DOHH2 (cell line): Measurements from ENCODE around the gene SETMAR.
"Not testable (repeated sequence)": the region's sequence is repeated elsewhere in the genome, so short reads cannot be mapped to it uniquely, and the experiment has no call there.

Experiments used
- H3F3A ChIP-seq: fragments of 200-600 bp; sonication (generic), shearing (Covaris generic); 2 replicates; pipeline ENCODE4 v1.6.0; 2016; ENCODE audit warnings: antibody characterized with exemption, mild to moderate bottlenecking; ENCODE audit not compliant: control insufficient read depth, insufficient read depth
- H3K27ac ChIP-seq: fragments of 200-600 bp; sonication (generic); 2 replicates; pipeline ENCODE4 v1.5.1; 2014; ENCODE audit warnings: low read depth, mild to moderate bottlenecking, low read length, moderate library complexity
- H3K27me3 ChIP-seq: fragments of 200-600 bp; sonication (generic); 2 replicates; pipeline ENCODE4 v1.6.1; 2014; ENCODE audit warnings: mild to moderate bottlenecking, low read length, mixed read lengths; ENCODE audit not compliant: control insufficient read depth
- H3K36me3 ChIP-seq: fragments of 200-600 bp; sonication (generic); 2 replicates; pipeline ENCODE4 v1.6.1; 2014; ENCODE audit warnings: mild to moderate bottlenecking, low read length, moderate library complexity, mixed read lengths; ENCODE audit not compliant: control insufficient read depth
- H3K4me1 ChIP-seq: fragments of 200-600 bp; sonication (generic); 2 replicates; pipeline ENCODE4 v1.6.1; 2014; ENCODE audit warnings: mild to moderate bottlenecking, low read length, mixed read lengths; ENCODE audit not compliant: control insufficient read depth
- H3K4me2 ChIP-seq: fragments of 200-600 bp; sonication (generic); 2 replicates; pipeline ENCODE4 v1.6.0; 2014; ENCODE audit warnings: mild to moderate bottlenecking, low read length, moderate library complexity
- H3K4me3 ChIP-seq: fragments of 200-600 bp; sonication (generic); 2 replicates; pipeline ENCODE4 v1.5.1; 2014; ENCODE audit warnings: mild to moderate bottlenecking, low read length, mixed read lengths
- H3K79me2 ChIP-seq: fragments of 200-600 bp; sonication (generic); 2 replicates; pipeline ENCODE4 v1.6.1; 2014; ENCODE audit warnings: mild to moderate bottlenecking, low read length, mixed read lengths; ENCODE audit not compliant: control insufficient read depth
- H3K9me2 ChIP-seq: fragments of 200-600 bp; sonication (generic); replicated peaks from 2 replicates; pipeline ENCODE4 v1.6.1; 2014; ENCODE audit warnings: mild to moderate bottlenecking, low read length, mixed read lengths; ENCODE audit not compliant: control insufficient read depth
- H3K9me3 ChIP-seq: fragments of 200-600 bp; sonication (generic); 2 replicates; pipeline ENCODE4 v1.6.1; 2014; ENCODE audit warnings: antibody characterized with exemption, low read length, mixed read lengths; ENCODE audit not compliant: control insufficient read depth, insufficient read depth
- H4K20me1 ChIP-seq: fragments of 200-600 bp; sonication (generic); 2 replicates; pipeline ENCODE4 v1.6.0; 2014; ENCODE audit warnings: low read depth, mild to moderate bottlenecking, antibody characterized with exemption, low read length, moderate library complexity; ENCODE audit not compliant: control insufficient read depth, insufficient read depth
- EZH2phosphoT487 ChIP-seq: fragments of 200-600 bp; sonication (generic); IDR thresholded peaks from 2 replicates; pipeline ENCODE4 v1.6.1; 2017; ENCODE audit warnings: borderline replicate concordance, mild to moderate bottlenecking, antibody characterized with exemption, low read length, moderate library complexity, mixed read lengths
- TF ChIP-seq, protein P1 (sequence below): fragments of 200-600 bp; sonication (generic); IDR thresholded peaks from one replicate; pipeline ENCODE4 v1.5.1; 2014; ENCODE audit warnings: antibody characterized with exemption, mild to moderate bottlenecking, low read depth, low read length; ENCODE audit not compliant: poor library complexity, severe bottlenecking

Gene SETMAR

DNA sequence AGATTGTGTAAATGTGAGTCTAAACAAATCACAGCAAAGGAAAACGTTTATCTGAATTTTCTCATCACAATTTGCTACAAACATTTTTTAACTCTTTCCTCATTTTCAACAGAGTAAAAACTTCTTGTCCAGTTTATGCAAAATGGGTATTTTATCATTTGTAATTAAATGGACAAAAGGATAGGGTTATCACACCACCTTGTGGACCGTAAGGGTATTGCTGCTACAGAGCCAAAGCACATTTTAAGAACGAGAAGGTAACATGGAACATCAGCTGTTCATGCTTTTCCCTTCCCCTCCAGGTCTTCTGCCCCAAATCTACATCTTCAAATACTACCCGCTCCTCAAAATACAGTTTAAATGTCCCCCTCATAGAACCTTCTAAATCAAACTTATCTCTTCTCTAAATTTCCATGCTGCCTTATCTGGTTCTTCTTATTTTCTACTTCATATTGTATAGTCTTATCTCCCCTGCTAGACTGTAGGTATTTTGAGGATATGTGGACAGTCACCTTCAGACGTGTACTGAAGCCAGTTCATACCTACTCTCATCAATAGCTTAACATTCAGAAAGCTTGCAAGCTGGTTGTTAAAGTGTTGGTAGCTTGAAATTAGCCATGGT is 12.8 kb upstream of the SETMAR start:
- TF ChIP-seq, protein P1, sequence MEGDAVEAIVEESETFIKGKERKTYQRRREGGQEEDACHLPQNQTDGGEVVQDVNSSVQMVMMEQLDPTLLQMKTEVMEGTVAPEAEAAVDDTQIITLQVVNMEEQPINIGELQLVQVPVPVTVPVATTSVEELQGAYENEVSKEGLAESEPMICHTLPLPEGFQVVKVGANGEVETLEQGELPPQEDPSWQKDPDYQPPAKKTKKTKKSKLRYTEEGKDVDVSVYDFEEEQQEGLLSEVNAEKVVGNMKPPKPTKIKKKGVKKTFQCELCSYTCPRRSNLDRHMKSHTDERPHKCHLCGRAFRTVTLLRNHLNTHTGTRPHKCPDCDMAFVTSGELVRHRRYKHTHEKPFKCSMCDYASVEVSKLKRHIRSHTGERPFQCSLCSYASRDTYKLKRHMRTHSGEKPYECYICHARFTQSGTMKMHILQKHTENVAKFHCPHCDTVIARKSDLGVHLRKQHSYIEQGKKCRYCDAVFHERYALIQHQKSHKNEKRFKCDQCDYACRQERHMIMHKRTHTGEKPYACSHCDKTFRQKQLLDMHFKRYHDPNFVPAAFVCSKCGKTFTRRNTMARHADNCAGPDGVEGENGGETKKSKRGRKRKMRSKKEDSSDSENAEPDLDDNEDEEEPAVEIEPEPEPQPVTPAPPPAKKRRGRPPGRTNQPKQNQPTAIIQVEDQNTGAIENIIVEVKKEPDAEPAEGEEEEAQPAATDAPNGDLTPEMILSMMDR: peak; percentile 86
- TF ChIP-seq EZH2phosphoT487: no peak
- Histone ChIP-seq H3K9me3 (no peaks in the 10 kb centered on the region), H4K20me1 (no peaks in the 10 kb centered on the region), H3K27ac (no peak overlapping the region), H3K9me2 (no peaks in the 10 kb centered on the region), H3F3A (no peaks in the 10 kb centered on the region), H3K79me2 (no peaks in the 10 kb centered on the region), H3K4me3 (no peak overlapping the region), H3K27me3 (peaks cover 8% of the 10 kb centered on the region; the same call in 1 of the 2 replicates), H3K36me3 (no peaks in the 10 kb centered on the region), H3K4me1 (no peaks in the 10 kb centered on the region; the same call in 1 of the 2 replicates), H3K4me2 (no peak overlapping the region)

- no peak overlapping the region for H3K4me3 ChIP-seq
- H3K9me3 ChIP-seq: no peaks in the 10 kb centered on the region
- no peaks in the 10 kb centered on the region for H3K79me2 ChIP-seq
- H3K27me3 ChIP-seq: peaks cover 8% of the 10 kb centered on the region; the same call in 1 of the 2 replicates
- no peaks in the 10 kb centered on the region for H3K9me2 ChIP-seq
- no peak overlapping the region for H3K4me2 ChIP-seq
- H3K36me3 ChIP-seq: no peaks in the 10 kb centered on the region
- TF ChIP-seq, protein P1: no peak
- TF ChIP-seq EZH2phosphoT487: no peak
- no peaks in the 10 kb centered on the region for H4K20me1 ChIP-seq
- no peaks in the 10 kb centered on the region; the same call in 1 of the 2 replicates for H3K4me1 ChIP-seq
- no peaks in the 10 kb centered on the region for H3F3A ChIP-seq
- H3K27ac ChIP-seq: no peak overlapping the region
These were observed 10.9 kb upstream of the SETMAR start for GRCh38 chr3:4292301-4292700.

- Histone ChIP-seq H3K4me3 (no peak overlapping the region), H3K4me1 (no peaks in the 10 kb centered on the region; the same call in 1 of the 2 replicates), H3K27ac (no peak overlapping the region), H4K20me1 (no peaks in the 10 kb centered on the region), H3K79me2 (no peaks in the 10 kb centered on the region), H3K9me3 (no peaks in the 10 kb centered on the region), H3K9me2 (no peaks in the 10 kb centered on the region), H3K36me3 (no peaks in the 10 kb centered on the region), H3K27me3 (peaks cover 10% of the 10 kb centered on the region), H3K4me2 (no peak overlapping the region), H3F3A (no peaks in the 10 kb centered on the region)
- TF ChIP-seq, protein P1: no peak
- no peak for TF ChIP-seq EZH2phosphoT487
These were observed 8.4 kb upstream of the SETMAR start for GRCh38 chr3:4294616-4295327.

GRCh38 chr3:4296454-4296853 is 6.7 kb upstream of the SETMAR start:
- not testable (repeated sequence) for H3K4me1 ChIP-seq, H3K27ac ChIP-seq, H3K9me3 ChIP-seq, H4K20me1 ChIP-seq, H3K4me2 ChIP-seq, H3K27me3 ChIP-seq, H3F3A ChIP-seq, H3K9me2 ChIP-seq, H3K36me3 ChIP-seq, H3K79me2 ChIP-seq, H3K4me3 ChIP-seq
